DMS153 (cell line): ENCODE measurements around the gene AKIRIN1.
"Not testable (repeated sequence)": the region's sequence is repeated elsewhere in the genome, so short reads cannot be mapped to it uniquely, and the experiment has no call there.

Experiments used
- DNase-seq: peaks from one replicate; lab custom pipeline; 2025; lab: John Stamatoyannopoulos, UW

Gene AKIRIN1

GRCh38 chr1:39045231-39045630, 54.2 kb downstream of the AKIRIN1 start:
- DNase-seq: no peak

- no peak for DNase-seq
Measured at GRCh38 chr1:39046613-39047210, 55.6 kb downstream of the AKIRIN1 start.

- no peak for DNase-seq
Measured at GRCh38 chr1:39047374-39048229, 56.5 kb downstream of the AKIRIN1 start.

- DNase-seq: no peak
Measured at GRCh38 chr1:39048745-39049370, 57.8 kb downstream of the AKIRIN1 start.

- no peak for DNase-seq
Measured at GRCh38 chr1:39050001-39050400, 58.9 kb downstream of the AKIRIN1 start.

- DNase-seq: not testable (repeated sequence)
Measured at GRCh38 chr1:39051193-39051850, 60.2 kb downstream of the AKIRIN1 start.

GRCh38 chr1:39051956-39052355, 60.9 kb downstream of the AKIRIN1 start:
- DNase-seq: no peak

- not testable (repeated sequence) for DNase-seq
Measured at GRCh38 chr1:39055213-39055710, 64.2 kb downstream of the AKIRIN1 start.
